Measurements from ENCODE around the gene FITM1.

Gene FITM1

GRCh38 chr14:24179961-24180796 lies 49.7 kb downstream of the FITM1 start (continued):
- TF ChIP-seq ZNF571 (tag by site-specific recombination; IDR thresholded peaks at IDR 0.05) (no peak), ZNF658 (tag by site-specific recombination; IDR thresholded peaks at IDR 0.05) (no peak), HOXA7 (CRISPR knock-in tag; IDR thresholded peaks at IDR 0.05; ENCODE audit: borderline replicate concordance) (no peak), ZNF140 (tag by site-specific recombination; IDR thresholded peaks at IDR 0.05) (no peak), BCL6B (tag by site-specific recombination; IDR thresholded peaks at IDR 0.05) (no peak), ZNF645 (tag by site-specific recombination; IDR thresholded peaks at IDR 0.05) (no peak), MYNN (tag by site-specific recombination; IDR thresholded peaks at IDR 0.05; ENCODE audit: borderline replicate concordance) (no peak)

GRCh38 chr14:24181371-24182077 lies 51.1 kb downstream of the FITM1 start:
- Histone ChIP-seq H3K27ac (ENCODE audit: extremely low read depth, low read depth, low read length) (no peak overlapping the region), H3K4me1 (ENCODE audit: control insufficient read depth, insufficient read depth, low read length) (no peaks in the 10 kb centered on the region), H3K36me3 (ENCODE audit: control insufficient read depth in 2 of 2, insufficient read depth in 1 of 2, low read length in 2 of 2) (peaks cover 0 to 98% of the 10 kb centered on the region in 2 experiments; a peak in 2 of 3 replicates), H3K4me3 (ENCODE audit: low read depth, low read length) (no peak overlapping the region), H3K9me3 (ENCODE audit: control insufficient read depth, insufficient read depth, low read depth, low read length) (no peaks in the 10 kb centered on the region)
- POLR2A ChIA-PET, result interaction anchor here (0.6 to 1.0 kb wide), 4 partner anchors 12 to 87 kb away, joined by 3 to 4 read pairs (median 3); partner anchors contain the start of genes EMC9, MDP1 and PCK2
- TF ChIP-seq KLF17 (tag by site-specific recombination; IDR thresholded peaks at IDR 0.05) (no peak), KLF7 (tag by site-specific recombination; IDR thresholded peaks at IDR 0.05; ENCODE audit: borderline replicate concordance) (no peak), ZNF148 (tag by site-specific recombination; IDR thresholded peaks at IDR 0.05; ENCODE audit: borderline replicate concordance) (no peak)
- CTCF ChIA-PET, result interaction anchor here (0.9 to 1.0 kb wide), 2 partner anchors 19 to 20 kb away, joined by 3 to 4 read pairs; partner anchors contain the start of gene IRF9

Data from HEK293 (cell line).